Mesenchymal stem cell (in vitro differentiated cells and primary cell): ENCODE data around the gene CARD16. TPM values are rescaled to one million over a fixed set of nuclear protein-coding genes. Genes with fewer than 3 reads are reported as not detected.
"Not testable (repeated sequence)": the region's sequence is repeated elsewhere in the genome, so short reads cannot be mapped to it uniquely, and the experiment has no call there.

ENCODE experiments used
- DNase-seq: peaks from one replicate; pipeline ENCODE4 v3.0.0-alpha.2; 2013
- H2AFZ ChIP-seq: one replicate; pipeline ENCODE4 v1.6.1; 2013; ENCODE audit warnings: low read depth, mild to moderate bottlenecking, control low read depth, inconsistent platforms, low read length, moderate library complexity
- H2AK5ac ChIP-seq: 2 replicates; pipeline ENCODE4 v1.6.1; 2013; ENCODE audit warnings: low read length, moderate library complexity, mild to moderate bottlenecking, inconsistent platforms; ENCODE audit not compliant: severe bottlenecking
- H2BK120ac ChIP-seq: one replicate; pipeline ENCODE4 v1.6.1; 2013; ENCODE audit warnings: low read depth, mild to moderate bottlenecking, inconsistent platforms, low read length, moderate library complexity
- H2BK12ac ChIP-seq, 2 experiments: one replicate each; pipeline ENCODE4 v1.6.1; 2013; ENCODE audit warnings: inconsistent platforms in 2 of 2, low read length in 2 of 2, mild to moderate bottlenecking in 2 of 2, moderate library complexity in 2 of 2, control low read depth in 1 of 2
- H2BK15ac ChIP-seq: one replicate; pipeline ENCODE4 v1.6.1; 2013; ENCODE audit warnings: mild to moderate bottlenecking, low read depth, inconsistent platforms; ENCODE audit not compliant: poor library complexity, severe bottlenecking
- H2BK5ac ChIP-seq: 2 replicates; pipeline ENCODE4 v1.6.1; 2013; ENCODE audit warnings: low read depth, mild to moderate bottlenecking, low read length, control low read depth, inconsistent platforms; ENCODE audit not compliant: poor library complexity, severe bottlenecking
- H3K14ac ChIP-seq, 2 experiments: one replicate each; pipeline ENCODE4 v1.6.1; 2013; ENCODE audit warnings: inconsistent platforms in 2 of 2, low read length in 2 of 2, control low read depth in 1 of 2, mild to moderate bottlenecking in 1 of 2, moderate library complexity in 1 of 2
- H3K18ac ChIP-seq, 2 experiments: one replicate each; pipeline ENCODE4 v1.6.1; 2013; ENCODE audit warnings: inconsistent platforms in 2 of 2, low read length in 2 of 2, control low read depth in 1 of 2, low read depth in 1 of 2, mild to moderate bottlenecking in 1 of 2
- H3K23ac ChIP-seq, 2 experiments: one replicate each; pipeline ENCODE4 v1.6.1; 2013; ENCODE audit warnings: inconsistent platforms in 2 of 2, low read length in 2 of 2, mild to moderate bottlenecking in 2 of 2, moderate library complexity in 2 of 2, control low read depth in 1 of 2
- H3K27ac ChIP-seq: 2 replicates; pipeline ENCODE4 v1.5.1; 2013; ENCODE audit warnings: mild to moderate bottlenecking, moderate library complexity, low read length, control low read depth, inconsistent platforms; ENCODE audit not compliant: poor library complexity, severe bottlenecking
- H3K27me3 ChIP-seq, 2 experiments: 2 replicates each; pipeline versions ENCODE4 v1.6.1 to v1.7.0; 2013; ENCODE audit warnings: low read length in 2 of 2, mild to moderate bottlenecking in 2 of 2, moderate library complexity in 2 of 2, control low read depth in 1 of 2, inconsistent platforms in 1 of 2; ENCODE audit not compliant: control insufficient read depth in 1 of 2, insufficient read depth in 1 of 2
- H3K36me3 ChIP-seq, 2 experiments: 2 replicates each; pipeline versions ENCODE4 v1.6.1 to v1.7.0; 2013; ENCODE audit warnings: low read length in 2 of 2, control low read depth in 1 of 2, inconsistent platforms in 1 of 2, low read depth in 1 of 2, mild to moderate bottlenecking in 1 of 2; ENCODE audit not compliant: insufficient read depth in 2 of 2, control insufficient read depth in 1 of 2
- H3K4ac ChIP-seq, 2 experiments: one replicate each; pipeline ENCODE4 v1.6.1; 2013; ENCODE audit warnings: inconsistent platforms in 2 of 2, low read length in 2 of 2, mild to moderate bottlenecking in 2 of 2, moderate library complexity in 2 of 2, control low read depth in 1 of 2, low read depth in 1 of 2
- H3K4me1 ChIP-seq: 2 replicates; pipeline ENCODE4 v1.6.1; 2013; ENCODE audit warnings: low read depth, low read length, control low read depth; ENCODE audit not compliant: control insufficient read depth, insufficient read depth
- H3K4me2 ChIP-seq: 2 replicates; pipeline ENCODE4 v1.6.1; 2013; ENCODE audit warnings: low read length, mild to moderate bottlenecking, inconsistent platforms; ENCODE audit not compliant: poor library complexity, severe bottlenecking
- H3K4me3 ChIP-seq, 2 experiments: 2 replicates each; pipeline versions ENCODE4 v1.5.1 to v1.7.0; 2013; ENCODE audit warnings: low read length in 2 of 2, mild to moderate bottlenecking in 2 of 2, control low read depth in 1 of 2, low read depth in 1 of 2; ENCODE audit not compliant: insufficient read depth in 1 of 2
- H3K79me1 ChIP-seq: replicated peaks from 2 replicates; pipeline ENCODE4 v1.6.1; 2013; ENCODE audit warnings: mild to moderate bottlenecking, control low read depth, low read length, inconsistent platforms; ENCODE audit not compliant: poor library complexity, severe bottlenecking
- H3K9ac ChIP-seq: 2 replicates; pipeline ENCODE4 v1.7.0; 2013; ENCODE audit warnings: mild to moderate bottlenecking, low read length, moderate library complexity
- H3K9me3 ChIP-seq: 2 replicates; pipeline ENCODE4 v1.7.0; 2013; ENCODE audit warnings: mild to moderate bottlenecking, low read length; ENCODE audit not compliant: control insufficient read depth
- H4K8ac ChIP-seq: one replicate; pipeline ENCODE4 v1.6.1; 2013; ENCODE audit warnings: inconsistent platforms, mild to moderate bottlenecking, low read length, moderate library complexity
- H4K91ac ChIP-seq: one replicate; pipeline ENCODE4 v1.6.1; 2013; ENCODE audit warnings: mild to moderate bottlenecking, low read length, inconsistent platforms
- WGBS: methylation state at CpG from one replicate; pipeline ENCODE4 v1.1.7; 2013; ENCODE audit warnings: mixed read lengths; 5-methylcytosine and 5-hydroxymethylcytosine counted together
- polyA plus RNA-seq, 2 experiments: library from polyadenylated mRNA; stranded (reverse); fragments of 200-250 nt; gene quantifications; one replicate each; pipeline ENCODE4 v1.2.3, GENCODE V29; 2013

CARD16 gene
- 509 TPM for polyA plus RNA-seq (2013, experiment 1 of 2)
- polyA plus RNA-seq (2013, experiment 2 of 2): 497 TPM

- H4K8ac ChIP-seq, H3K27me3 ChIP-seq, H3K23ac ChIP-seq, H3K36me3 ChIP-seq, H2AK5ac ChIP-seq, H3K79me1 ChIP-seq, H3K4me2 ChIP-seq, H3K9me3 ChIP-seq, H3K14ac ChIP-seq, H3K27ac ChIP-seq, H3K4me1 ChIP-seq, H2AFZ ChIP-seq, H2BK5ac ChIP-seq: not testable (repeated sequence)
- 91% methylated on average over 5 of the region's 5 CpGs for WGBS
- DNase-seq: peak; percentile 76
- Histone ChIP-seq H2BK15ac (peak within 1 kb of the TSS; percentile 16), H3K18ac (peak within 1 kb of the TSS; percentile 61 to 70), H4K91ac (peak within 1 kb of the TSS; percentile 70), H2BK120ac (peak within 1 kb of the TSS; percentile 1), H3K4me3 (peak within 1 kb of the TSS in 1 of 2 experiments; percentile 72), H3K9ac (peak within 1 kb of the TSS; percentile 77), H3K4ac (peak within 1 kb of the TSS; percentile 63 to 76), H2BK12ac (peak within 1 kb of the TSS; percentile 91 to 97)
Observed at GRCh38 chr11:105044557-105045524, at the start of gene CARD16. TSS of gene CARD16 (minus strand) at chr11:105045335. CDS start at chr11:105045297, 38 bp downstream.

GRCh38 chr11:105092256-105093239 is 47.4 kb upstream of the CARD16 start:
- Histone ChIP-seq H3K4me3 (no peak overlapping the region), H4K91ac (no peak overlapping the region), H2AFZ (no peak overlapping the region), H3K4me2 (no peak overlapping the region), H2BK12ac (no peak overlapping the region), H3K9me3 (no peaks in the 10 kb centered on the region), H3K36me3 (no peaks in the 10 kb centered on the region), H2BK120ac (no peak overlapping the region), H2BK5ac (no peak overlapping the region), H3K14ac (no peak overlapping the region), H3K18ac (no peak overlapping the region), H3K4me1 (no peaks in the 10 kb centered on the region), H2AK5ac (no peak overlapping the region), H3K79me1 (no peaks in the 10 kb centered on the region), H3K23ac (no peak overlapping the region), H2BK15ac (no peak overlapping the region), H3K27ac (no peak overlapping the region), H3K4ac (no peak overlapping the region), H3K27me3 (no peaks in the 10 kb centered on the region), H3K9ac (peak overlapping the region; percentile 7), H4K8ac (no peak overlapping the region)
- 76% methylated on average over 7 of the region's 9 CpGs for WGBS
- peak; percentile 37 for DNase-seq

- no peak overlapping the region for H4K91ac ChIP-seq
- H3K27me3 ChIP-seq: no peaks in the 10 kb centered on the region
- no peaks in the 10 kb centered on the region for H3K36me3 ChIP-seq
- H3K18ac ChIP-seq: peak overlapping the region in 1 of 2 experiments; percentile 52
- peak overlapping the region in 1 of 2 experiments; percentile 42 for H2BK12ac ChIP-seq
- H3K4me1 ChIP-seq: no peaks in the 10 kb centered on the region
- no peak overlapping the region for H2BK5ac ChIP-seq
- H3K4me3 ChIP-seq: no peak overlapping the region
- DNase-seq: no peak
- no peak overlapping the region for H2AK5ac ChIP-seq
- H3K27ac ChIP-seq: no peak overlapping the region
- H2BK15ac ChIP-seq: no peak overlapping the region
- H3K9me3 ChIP-seq: no peaks in the 10 kb centered on the region
- no peak overlapping the region for H3K4me2 ChIP-seq
- no peak overlapping the region for H2BK120ac ChIP-seq
- 92% methylated on average over 5 of the region's 5 CpGs for WGBS
- no peak overlapping the region for H2AFZ ChIP-seq
- peak overlapping the region in 1 of 2 experiments; percentile 61 for H3K4ac ChIP-seq
- H3K79me1 ChIP-seq: no peaks in the 10 kb centered on the region
- no peak overlapping the region for H3K9ac ChIP-seq
- peak overlapping the region; percentile 38 for H4K8ac ChIP-seq
- no peak overlapping the region for H3K23ac ChIP-seq
- H3K14ac ChIP-seq: peak overlapping the region in 1 of 2 experiments; percentile 88
Observed at GRCh38 chr11:105081412-105082150, 36.4 kb upstream of the CARD16 start.
